Endothelial cell of umbilical vein (primary cell): ENCODE data around the gene ASB10. TPM values are rescaled to one million over a fixed set of nuclear protein-coding genes. Genes with fewer than 3 reads are reported as not detected.

Experiments used
- BruUV-seq: library from RNA; stranded (reverse); fragments of 400-500 nt; replicated peaks from 2 replicates; lab custom pipeline; 2021; lab: Mats Ljungman, UMichigan
- CTCF ChIA-PET: fragments of 300-600, 350-600 bp; sonication (Branson Sonifier 250); formaldehyde crosslinking; loops from one replicate; lab custom pipeline; 2021; ENCODE audit warnings: antibody characterized with exemption, inconsistent platforms; lab: Charles Lee
- POLR2A ChIA-PET: fragments of 300-600, 350-600 bp; sonication (Branson Sonifier 250); formaldehyde crosslinking; loops from one replicate; lab custom pipeline; 2021; ENCODE audit warnings: antibody characterized with exemption, inconsistent platforms; lab: Charles Lee
- DNase-seq: peaks from one replicate; pipeline ENCODE4 v3.0.0-alpha.2; 2011; ENCODE audit warnings: low read depth, low spot score
- FAIRE-seq: peaks from 2 replicates; lab custom pipeline; 2011; peaks lifted over from hg19 to GRCh38; lab: Jason Lieb, UNC
- H2AFZ ChIP-seq: 2 replicates; pipeline ENCODE4 v1.6.0; 2012; ENCODE audit warnings: low read depth, low read length, control low read depth, inconsistent platforms
- H3K27ac ChIP-seq: 2 replicates; pipeline ENCODE4 v1.5.1; 2011; ENCODE audit warnings: low read depth, mild to moderate bottlenecking, control low read depth, low read length, moderate library complexity; ENCODE audit not compliant: insufficient read depth
- H3K27me3 ChIP-seq, 2 experiments: 2 replicates each; pipeline versions ENCODE4 v1.6.0 to v1.6.1; 2011; ENCODE audit warnings: low read length in 2 of 2, mixed read lengths in 1 of 2; ENCODE audit not compliant: control insufficient read depth in 2 of 2, insufficient read depth in 2 of 2
- H3K36me3 ChIP-seq, 2 experiments: 2 replicates in 1 of 2; 3 replicates in 1 of 2; pipeline ENCODE4 v1.5.1; 2011; ENCODE audit warnings: low read length in 2 of 2, mild to moderate bottlenecking in 1 of 2, moderate library complexity in 1 of 2; ENCODE audit not compliant: control insufficient read depth in 2 of 2, insufficient read depth in 2 of 2; ENCODE audit errors: extremely low read depth in 1 of 2
- H3K4me1 ChIP-seq: 3 replicates; pipeline ENCODE4 v1.5.1; 2011; ENCODE audit warnings: mild to moderate bottlenecking, low read length; ENCODE audit not compliant: control insufficient read depth, insufficient read depth; ENCODE audit errors: extremely low read depth
- H3K4me2 ChIP-seq: 2 replicates; pipeline ENCODE4 v1.6.1; 2011; ENCODE audit warnings: low read length, control low read depth, mixed read lengths; ENCODE audit not compliant: insufficient read depth
- H3K4me3 ChIP-seq, 3 experiments: fragments of 200-600 bp in 1 of 3; sonication (generic), shearing (Covaris generic) in 1 of 3; replicated peaks in 1 of 3; 2 replicates each; pipeline ENCODE4 v1.5.1; 2011 to 2016; ENCODE audit warnings: control low read depth in 3 of 3, low read length in 3 of 3, mild to moderate bottlenecking in 2 of 3, inconsistent platforms in 1 of 3, low read depth in 1 of 3, moderate library complexity in 1 of 3; ENCODE audit not compliant: insufficient read depth in 1 of 3
- H3K79me2 ChIP-seq: 2 replicates; pipeline ENCODE4 v1.6.0; 2012; ENCODE audit warnings: low read length, inconsistent platforms; ENCODE audit not compliant: control insufficient read depth, insufficient read depth
- H3K9ac ChIP-seq: replicated peaks from 2 replicates; pipeline ENCODE3; 2011; ENCODE audit warnings: low read length, control low read depth; ENCODE audit not compliant: insufficient read depth; ENCODE audit errors: extremely low read depth
- H3K9me1 ChIP-seq: replicated peaks from 3 replicates; pipeline ENCODE4 v1.6.0; 2011; ENCODE audit warnings: mild to moderate bottlenecking, low read length; ENCODE audit not compliant: control insufficient read depth, insufficient read depth; ENCODE audit errors: extremely low read depth
- H3K9me3 ChIP-seq: replicated peaks from 2 replicates; pipeline ENCODE4 v1.5.1; 2012; ENCODE audit warnings: low read length, inconsistent platforms; ENCODE audit not compliant: control insufficient read depth, insufficient read depth
- H4K20me1 ChIP-seq: replicated peaks from 2 replicates; pipeline ENCODE3; 2011; ENCODE audit warnings: mild to moderate bottlenecking, low read length; ENCODE audit not compliant: control insufficient read depth, insufficient read depth; ENCODE audit errors: extremely low read depth
- EZH2 ChIP-seq: IDR thresholded peaks from 2 replicates; pipeline ENCODE4 v1.6.1; 2012; ENCODE audit warnings: borderline replicate concordance, low read depth, mild to moderate bottlenecking, moderate library complexity, low read length, inconsistent platforms; ENCODE audit not compliant: severe bottlenecking
- FOS ChIP-seq: IDR thresholded peaks from 2 replicates; pipeline ENCODE4 v1.6.1; 2011; ENCODE audit warnings: mild to moderate bottlenecking, low read length, moderate library complexity, borderline replicate concordance; ENCODE audit not compliant: insufficient read depth
- GATA2 ChIP-seq: IDR thresholded peaks from 2 replicates; pipeline ENCODE4 v1.7.0; 2011; ENCODE audit warnings: low read depth, mild to moderate bottlenecking, moderate library complexity, mixed read lengths, low read length; ENCODE audit not compliant: insufficient read length, insufficient read depth
- JUN ChIP-seq: IDR thresholded peaks from 2 replicates; pipeline ENCODE4 v1.6.1; 2011; ENCODE audit warnings: borderline replicate concordance, low read depth; ENCODE audit not compliant: insufficient read length, insufficient read depth
- MYC ChIP-seq: IDR thresholded peaks from one replicate; pipeline ENCODE4 v1.6.1; 2011; ENCODE audit warnings: mild to moderate bottlenecking, low read depth, low read length
- POLR2AphosphoS5 ChIP-seq: IDR thresholded peaks from 2 replicates; pipeline ENCODE4 v1.6.1; 2012; ENCODE audit warnings: low read depth, mild to moderate bottlenecking, control low read depth, low read length, moderate library complexity; ENCODE audit not compliant: insufficient read depth
- dilution Hi-C: fragments of 300-500 bp; cut with MboI; formaldehyde crosslinking; loops from one replicate; pipeline ENCODE4 v1.15.0; 2019; ENCODE audit warnings: low sequenced_read_pairs; ENCODE audit not compliant: extremely low pct_ligation_motif_present
- intact Hi-C: fragments of 100-400 bp; cut with micrococcal nuclease; formaldehyde crosslinking; loops from one replicate; pipeline ENCODE4 v1.10.0; 2022
- polyA plus RNA-seq, 4 experiments: library from polyadenylated mRNA; depleted of rRNA in 3 of 4; stranded (reverse) in 3 of 4; unstranded in 1 of 4; fragments of >200 nt; gene quantifications; 2 replicates each; pipeline versions ENCODE4 v1.2.1 to v1.2.3, GENCODE V29; 2011 to 2012; ENCODE audit warnings: missing spikeins in 1 of 4
- total RNA-seq: library from RNA; stranded (reverse); gene quantifications from 2 replicates; pipeline ENCODE4 v1.2.3, GENCODE V29; 2021
- TF ChIP-seq, protein P1 (sequence below), 2 donors: IDR thresholded peaks; 1 replicate in 1 of 2; 2 replicates in 1 of 2; pipeline ENCODE4 v1.5.1; 2011; ENCODE audit warnings: low read length in 2 of 2, mild to moderate bottlenecking in 2 of 2, moderate library complexity in 2 of 2, control low read depth in 1 of 2, inconsistent platforms in 1 of 2, low read depth in 1 of 2; ENCODE audit not compliant: insufficient read depth in 1 of 2; ENCODE audit errors: extremely low read depth in 1 of 2
- TF ChIP-seq, protein P2 (sequence below): IDR thresholded peaks from 2 replicates; pipeline ENCODE4 v1.6.1; 2011; ENCODE audit not compliant: insufficient read depth, insufficient read length

ASB10 gene
- total and polyA plus RNA-seq, 2 donors (not counting 3 experiments of a cell fraction or from before 2014, with no cell fraction given) = not detected

DNA sequence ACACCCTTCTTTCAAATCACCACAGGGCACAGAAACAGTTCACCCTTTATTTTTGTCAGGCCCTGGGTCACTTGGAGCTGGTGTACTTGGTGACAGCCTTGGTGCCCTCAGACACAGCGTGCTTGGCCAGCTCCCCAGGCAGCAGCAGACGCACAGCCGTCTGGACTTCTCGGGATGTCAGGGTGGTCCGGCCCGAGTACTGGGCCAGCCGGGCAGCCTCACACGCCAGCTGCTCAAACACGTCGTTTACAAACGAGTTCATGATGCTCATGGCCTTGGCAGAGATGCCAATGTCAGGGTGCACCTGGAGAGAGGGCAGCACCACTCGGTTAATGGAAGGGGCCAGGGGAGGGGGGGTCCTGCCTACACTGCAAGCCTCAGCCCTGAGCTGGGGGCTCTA is 20.8 kb upstream of the ASB10 start:
- H3K9me3 ChIP-seq = no peaks in the 10 kb centered on the region
- no TSS peak for BruUV-seq
- CTCF ChIA-PET = no interaction called here

DNA sequence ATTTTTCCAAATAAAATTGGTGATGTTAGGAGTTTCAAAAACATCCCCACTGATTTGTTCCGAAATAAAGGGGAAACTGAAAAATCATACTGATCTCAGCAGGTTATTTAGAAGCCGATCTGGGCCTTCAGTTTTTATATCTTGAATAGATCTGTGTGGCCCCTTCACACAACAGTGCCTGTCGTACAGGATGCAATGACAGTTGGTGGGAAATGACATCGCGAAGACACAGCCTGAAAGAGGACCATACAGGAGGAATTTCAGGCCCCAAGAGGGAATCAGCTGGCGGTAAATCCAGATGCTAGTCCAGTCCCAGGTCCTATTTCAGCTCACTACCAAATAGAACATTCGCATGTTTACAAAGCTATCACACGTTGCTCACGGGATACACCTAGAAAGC is 20.3 kb upstream of the ASB10 start:
- FAIRE-seq = no peak
- dilution Hi-C loops (no loop called here), intact Hi-C loops (no loop called here)
- POLR2A ChIA-PET = interaction anchor here (2.5 kb wide), 1 partner anchor 20 kb away, joined by 5 read pairs; the partner anchor contains the start of gene ABCF2
- TF ChIP-seq, protein P1, sequence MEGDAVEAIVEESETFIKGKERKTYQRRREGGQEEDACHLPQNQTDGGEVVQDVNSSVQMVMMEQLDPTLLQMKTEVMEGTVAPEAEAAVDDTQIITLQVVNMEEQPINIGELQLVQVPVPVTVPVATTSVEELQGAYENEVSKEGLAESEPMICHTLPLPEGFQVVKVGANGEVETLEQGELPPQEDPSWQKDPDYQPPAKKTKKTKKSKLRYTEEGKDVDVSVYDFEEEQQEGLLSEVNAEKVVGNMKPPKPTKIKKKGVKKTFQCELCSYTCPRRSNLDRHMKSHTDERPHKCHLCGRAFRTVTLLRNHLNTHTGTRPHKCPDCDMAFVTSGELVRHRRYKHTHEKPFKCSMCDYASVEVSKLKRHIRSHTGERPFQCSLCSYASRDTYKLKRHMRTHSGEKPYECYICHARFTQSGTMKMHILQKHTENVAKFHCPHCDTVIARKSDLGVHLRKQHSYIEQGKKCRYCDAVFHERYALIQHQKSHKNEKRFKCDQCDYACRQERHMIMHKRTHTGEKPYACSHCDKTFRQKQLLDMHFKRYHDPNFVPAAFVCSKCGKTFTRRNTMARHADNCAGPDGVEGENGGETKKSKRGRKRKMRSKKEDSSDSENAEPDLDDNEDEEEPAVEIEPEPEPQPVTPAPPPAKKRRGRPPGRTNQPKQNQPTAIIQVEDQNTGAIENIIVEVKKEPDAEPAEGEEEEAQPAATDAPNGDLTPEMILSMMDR (IDR thresholded peaks at IDR 0.05; ENCODE audit: extremely low read depth in 1 of 2, insufficient read depth in 1 of 2, low read depth in 1 of 2, low read length in 2 of 2) = no peak
- TF ChIP-seq, protein P2, sequence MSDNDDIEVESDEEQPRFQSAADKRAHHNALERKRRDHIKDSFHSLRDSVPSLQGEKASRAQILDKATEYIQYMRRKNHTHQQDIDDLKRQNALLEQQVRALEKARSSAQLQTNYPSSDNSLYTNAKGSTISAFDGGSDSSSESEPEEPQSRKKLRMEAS = no peak
- TF ChIP-seq JUN = no peak
- TF ChIP-seq POLR2AphosphoS5 = no peak
- TF ChIP-seq MYC = no peak
- no peak for TF ChIP-seq EZH2
- TF ChIP-seq FOS = no peak
- H3K27ac ChIP-seq = no peak overlapping the region
- H3K4me3 ChIP-seq = no peak overlapping the region
- H3K27me3 ChIP-seq = peaks cover 2 to 9% of the 10 kb centered on the region in 2 experiments
- H3K36me3 ChIP-seq = no peaks in the 10 kb centered on the region
- no TSS peak for BruUV-seq
- H3K79me2 ChIP-seq = no peaks in the 10 kb centered on the region
- no peak overlapping the region for H3K4me2 ChIP-seq
- H3K9me1 ChIP-seq = no peaks in the 10 kb centered on the region
- H3K4me1 ChIP-seq = no peaks in the 10 kb centered on the region
- no peaks in the 10 kb centered on the region for H4K20me1 ChIP-seq
- H2AFZ ChIP-seq = no peak overlapping the region
- no peak overlapping the region for H3K9ac ChIP-seq
- CTCF ChIA-PET = interaction anchor here (1.4 kb wide), 1 partner anchor 37 kb away, joined by 3 read pairs; no protein-coding TSS in a partner anchor
- DNase-seq = no peak
- no peaks in the 10 kb centered on the region for H3K9me3 ChIP-seq

More for the DNA sequence above, 20.8 kb upstream of the ASB10 start:
- Histone ChIP-seq H4K20me1 (no peaks in the 10 kb centered on the region), H3K4me2 (no peak overlapping the region), H2AFZ (no peak overlapping the region), H3K4me1 (no peaks in the 10 kb centered on the region), H3K27me3 (peaks cover 2 to 7% of the 10 kb centered on the region in 2 experiments), H3K27ac (no peak overlapping the region), H3K79me2 (no peaks in the 10 kb centered on the region), H3K9ac (no peak overlapping the region), H3K9me1 (no peaks in the 10 kb centered on the region), H3K4me3 (no peak overlapping the region), H3K36me3 (no peaks in the 10 kb centered on the region)
- dilution Hi-C loops (no loop called here), intact Hi-C loops (no loop called here)
- DNase-seq (no peak), FAIRE-seq (no peak)
- POLR2A ChIA-PET = interaction anchor here (2.5 kb wide), 1 partner anchor 19 kb away, joined by 5 read pairs; the partner anchor contains the start of gene ABCF2
- TF ChIP-seq FOS (no peak), GATA2 (no peak)
